Measurements from ENCODE around the gene USP35. TPM values are rescaled to one million over a fixed set of nuclear protein-coding genes. Genes with fewer than 3 reads are reported as not detected.
A peak's percentile ranks its signal among the peaks of the same experiment; 100 is the strongest.
"Not testable (repeated sequence)": the region's sequence is repeated elsewhere in the genome, so short reads cannot be mapped to it uniquely, and the experiment has no call there.

USP35 gene
- total and polyA plus RNA-seq, 4 donors = 3.0 to 28.0 (median 22.7) TPM

DNA sequence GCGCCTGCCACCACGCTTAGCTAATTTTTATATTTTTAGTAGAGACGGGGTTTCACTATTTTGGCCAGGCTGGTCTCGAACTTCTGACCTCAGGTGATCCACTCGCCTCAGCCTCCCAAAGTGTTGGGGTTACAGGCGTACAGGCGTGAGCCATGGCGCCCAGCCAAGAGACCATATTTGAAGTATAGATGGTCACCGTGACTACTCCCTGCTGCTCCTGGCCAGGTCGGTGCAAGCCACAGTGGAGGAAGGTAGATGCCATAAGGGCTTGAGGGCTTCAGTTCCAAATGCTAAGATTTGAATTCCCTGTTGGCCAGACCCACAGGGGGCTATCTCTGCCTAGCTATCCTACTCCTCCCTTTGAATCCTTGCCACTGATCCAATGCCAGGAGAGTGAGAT is 34.0 kb downstream of the USP35 start:
- ATAC-seq (ENCODE audit: low FRiP score); H3K4me3 ChIP-seq (ENCODE audit: low read length in 2 of 2); H3K27me3 ChIP-seq (ENCODE audit: control insufficient read depth in 1 of 2, insufficient read depth in 2 of 2, low read length in 1 of 2); H3K4me1 ChIP-seq (ENCODE audit: control insufficient read depth in 1 of 2, insufficient read depth in 2 of 2, low read length in 2 of 2); intact Hi-C loops (cut with DNase I); H3K9me3 ChIP-seq (ENCODE audit: control insufficient read depth, low read length); H3K27ac ChIP-seq (ENCODE audit: low read depth in 1 of 2, low read length in 2 of 2): not testable (repeated sequence)
- WGBS, 2 donors = 73 to 77% methylated on average over 10 of the region's 10 CpGs
- H3K36me3 ChIP-seq (ENCODE audit: control insufficient read depth in 1 of 2, insufficient read depth in 2 of 2, low read length in 1 of 2) = peaks cover 5 to 12% of the 10 kb centered on the region in 2 donors
- peak in 1 of 2 donors; percentile 64 for DNase-seq

DNA sequence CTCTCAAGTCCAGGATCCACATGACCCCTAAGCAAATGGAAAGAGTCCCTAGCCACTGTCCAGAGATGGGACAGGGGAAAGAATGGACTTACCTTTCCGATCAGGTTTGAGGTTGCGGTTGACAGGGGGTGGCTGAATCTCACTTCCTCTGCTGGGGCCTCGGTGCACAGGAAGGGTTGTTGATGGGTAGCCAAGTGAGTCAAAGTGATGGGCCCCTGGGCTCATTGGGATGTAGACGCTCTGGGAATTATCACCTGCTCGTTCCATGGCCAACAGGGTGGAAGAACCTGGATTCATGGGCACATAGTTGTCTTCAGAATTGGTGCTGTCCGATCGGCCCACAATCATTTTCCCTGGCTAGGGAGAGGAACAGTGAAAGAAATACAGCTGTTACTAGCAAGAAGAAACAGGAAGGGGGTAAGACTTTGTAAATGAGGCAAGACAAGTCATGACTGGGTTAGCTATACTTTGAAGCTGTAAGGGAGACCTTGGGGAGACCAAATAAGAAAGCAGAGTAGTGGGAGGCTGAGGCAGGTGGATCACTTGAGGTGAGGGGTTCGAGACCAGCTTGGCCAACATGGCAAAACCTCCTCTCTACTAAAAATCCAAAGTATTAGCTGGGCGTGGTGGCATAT is 34.7 kb downstream of the USP35 start:
- 90% methylated on average over 9 of the region's 9 CpGs for WGBS, 2 donors
- no peaks in the 10 kb centered on the region for H3K27me3 ChIP-seq (ENCODE audit: control insufficient read depth in 1 of 2, insufficient read depth in 2 of 2, low read length in 1 of 2)
- no peaks in the 10 kb centered on the region for H3K9me3 ChIP-seq (ENCODE audit: control insufficient read depth, low read length)
- H3K4me1 ChIP-seq (ENCODE audit: control insufficient read depth in 1 of 2, insufficient read depth in 2 of 2, low read length in 2 of 2) = no peaks in the 10 kb centered on the region
- H3K27ac ChIP-seq (ENCODE audit: low read depth in 1 of 2, low read length in 2 of 2) = no peak overlapping the region
- no peak for DNase-seq
- no peak for ATAC-seq (ENCODE audit: low FRiP score)
- H3K36me3 ChIP-seq (ENCODE audit: control insufficient read depth in 1 of 2, insufficient read depth in 2 of 2, low read length in 1 of 2) = peaks cover 5 to 12% of the 10 kb centered on the region in 2 donors
- intact Hi-C loops (cut with DNase I) = no loop called here
- H3K4me3 ChIP-seq (ENCODE audit: low read length in 2 of 2) = no peak overlapping the region

DNA sequence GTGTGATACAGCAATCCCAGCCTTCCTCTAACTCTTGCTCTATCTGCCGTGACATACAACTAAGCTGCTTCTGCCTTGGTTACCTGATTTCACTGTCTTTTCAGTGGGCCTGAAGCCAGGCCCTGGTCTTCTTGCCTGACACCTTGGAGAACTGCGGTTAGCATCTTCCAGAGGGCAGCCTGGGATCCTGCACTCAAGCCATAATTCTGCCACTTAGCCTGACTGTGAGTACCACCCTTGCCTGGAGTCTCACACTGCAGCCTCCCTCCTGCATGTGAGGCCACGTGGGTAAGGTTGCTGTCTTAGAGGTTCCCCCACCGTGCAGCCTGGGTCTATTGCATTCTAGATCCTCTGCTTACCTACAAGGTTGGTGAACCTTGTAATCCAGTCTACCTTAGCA is 35.8 kb downstream of the USP35 start:
- 74 to 84% methylated on average over 4 of the region's 4 CpGs for WGBS, 2 donors
- Histone ChIP-seq H3K9me3 (ENCODE audit: control insufficient read depth, low read length) (no peaks in the 10 kb centered on the region), H3K4me3 (ENCODE audit: low read length in 2 of 2) (no peak overlapping the region), H3K36me3 (ENCODE audit: control insufficient read depth in 1 of 2, insufficient read depth in 2 of 2, low read length in 1 of 2) (peaks cover 5 to 12% of the 10 kb centered on the region in 2 donors), H3K4me1 (ENCODE audit: control insufficient read depth in 1 of 2, insufficient read depth in 2 of 2, low read length in 2 of 2) (no peaks in the 10 kb centered on the region), H3K27me3 (ENCODE audit: control insufficient read depth in 1 of 2, insufficient read depth in 2 of 2, low read length in 1 of 2) (no peaks in the 10 kb centered on the region), H3K27ac (ENCODE audit: low read depth in 1 of 2, low read length in 2 of 2) (no peak overlapping the region)
- intact Hi-C loops (cut with DNase I) = no loop called here
- DNase-seq (no peak), ATAC-seq (ENCODE audit: low FRiP score) (no peak)

DNA sequence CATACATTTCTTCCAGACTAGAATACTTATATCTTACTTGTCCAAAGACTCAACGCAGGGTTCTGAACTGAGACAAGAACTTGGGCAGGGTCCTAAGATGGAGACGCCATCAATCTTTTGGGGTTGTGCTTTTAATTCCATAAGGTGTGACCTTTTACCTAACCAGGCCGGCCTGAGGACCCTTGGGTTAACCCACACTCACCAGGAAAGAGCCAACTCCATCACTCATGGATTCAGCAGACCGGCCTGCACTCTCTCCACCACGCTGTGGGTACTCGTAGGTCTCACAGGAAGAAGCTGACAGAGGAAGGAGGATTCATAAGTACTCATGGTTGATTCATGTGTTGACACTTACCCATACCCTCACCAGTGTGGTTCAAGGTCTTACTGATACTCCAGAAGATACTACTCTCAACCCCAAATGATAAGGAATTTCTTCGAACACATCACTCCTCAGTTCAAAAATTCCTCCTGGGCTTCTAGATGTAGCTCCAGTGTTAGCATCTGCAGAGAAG is 36.2 kb downstream of the USP35 start:
- no peak for DNase-seq
- WGBS, 2 donors = 92 to 93% methylated on average over 7 of the region's 7 CpGs
- no peak overlapping the region for H3K4me3 ChIP-seq (ENCODE audit: low read length in 2 of 2)
- intact Hi-C loops (cut with DNase I) = loop anchor here (5.0 kb wide), 2 partner anchors 197 to 337 kb away; no protein-coding TSS in a partner anchor
- no peak overlapping the region for H3K27ac ChIP-seq (ENCODE audit: low read depth in 1 of 2, low read length in 2 of 2)
- no peaks in the 10 kb centered on the region for H3K4me1 ChIP-seq (ENCODE audit: control insufficient read depth in 1 of 2, insufficient read depth in 2 of 2, low read length in 2 of 2)
- H3K36me3 ChIP-seq (ENCODE audit: control insufficient read depth in 1 of 2, insufficient read depth in 2 of 2, low read length in 1 of 2) = peaks cover 5 to 9% of the 10 kb centered on the region in 2 donors
- ATAC-seq (ENCODE audit: low FRiP score) = no peak
- H3K9me3 ChIP-seq (ENCODE audit: control insufficient read depth, low read length) = no peaks in the 10 kb centered on the region
- H3K27me3 ChIP-seq (ENCODE audit: control insufficient read depth in 1 of 2, insufficient read depth in 2 of 2, low read length in 1 of 2) = no peaks in the 10 kb centered on the region

DNA sequence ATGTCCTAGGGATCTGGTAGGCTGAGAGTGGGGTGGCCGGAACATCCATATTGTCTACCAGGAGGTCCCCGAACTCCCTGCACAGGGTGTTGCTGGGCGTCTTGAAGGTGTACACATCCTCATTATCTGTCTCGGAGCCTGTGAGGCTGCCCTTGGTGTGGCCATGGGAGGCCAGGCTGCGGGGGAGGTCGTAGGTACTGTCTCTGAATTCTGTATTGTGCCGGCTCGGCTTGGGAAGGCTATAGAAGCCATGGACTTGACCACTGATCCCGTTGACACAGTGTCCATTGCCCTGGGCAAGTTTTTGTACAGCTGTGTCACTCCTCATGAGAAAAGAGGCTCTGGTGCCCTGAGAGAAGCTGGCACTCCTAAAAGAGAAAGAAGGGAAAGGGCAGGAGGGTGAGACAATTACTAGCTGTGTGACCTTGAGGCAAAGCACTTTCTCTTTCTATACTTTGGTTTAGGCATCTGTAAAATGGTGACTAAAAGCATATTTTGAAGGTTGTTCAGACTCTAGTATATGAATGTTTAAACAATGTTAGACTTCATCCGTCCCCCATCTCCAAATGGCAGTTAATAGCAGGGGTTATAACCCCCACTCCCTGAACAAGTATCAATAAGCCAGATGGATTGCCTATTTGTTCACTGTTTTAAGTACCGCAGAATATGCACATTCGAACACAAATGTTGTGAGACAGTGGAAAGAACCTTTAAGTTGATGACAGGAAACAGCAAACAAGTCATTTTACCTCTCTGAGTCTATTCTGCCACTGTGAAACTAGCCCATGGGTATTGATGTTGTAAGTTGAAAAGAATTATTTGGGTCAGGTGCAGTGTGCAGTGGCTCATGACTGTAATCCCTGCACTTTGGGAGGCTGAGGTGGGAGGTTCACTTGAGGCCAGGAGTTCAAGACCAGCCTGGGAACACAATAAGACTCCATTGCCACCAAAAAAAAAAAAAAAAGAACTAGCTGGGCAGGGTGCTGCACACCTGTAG is 38.3 kb downstream of the USP35 start:
- H3K9me3 ChIP-seq (ENCODE audit: control insufficient read depth, low read length) = no peaks in the 10 kb centered on the region
- peaks cover 3 to 4% of the 10 kb centered on the region in 2 donors for H3K4me1 ChIP-seq (ENCODE audit: control insufficient read depth in 1 of 2, insufficient read depth in 2 of 2, low read length in 2 of 2)
- ATAC-seq (ENCODE audit: low FRiP score) (no peak), DNase-seq (peak in 1 of 2 donors; percentile 42)
- intact Hi-C loops (cut with DNase I) = loop anchor here (5.0 kb wide), 2 partner anchors 195 to 335 kb away; no protein-coding TSS in a partner anchor
- 90 to 91% methylated on average over 12 of the region's 12 CpGs for WGBS, 2 donors
- no peak overlapping the region for H3K27ac ChIP-seq (ENCODE audit: low read depth in 1 of 2, low read length in 2 of 2)
- no peak overlapping the region for H3K4me3 ChIP-seq (ENCODE audit: low read length in 2 of 2)
- peaks cover 5% of the 10 kb centered on the region in 2 donors for H3K36me3 ChIP-seq (ENCODE audit: control insufficient read depth in 1 of 2, insufficient read depth in 2 of 2, low read length in 1 of 2)
- no peaks in the 10 kb centered on the region for H3K27me3 ChIP-seq (ENCODE audit: control insufficient read depth in 1 of 2, insufficient read depth in 2 of 2, low read length in 1 of 2)

DNA sequence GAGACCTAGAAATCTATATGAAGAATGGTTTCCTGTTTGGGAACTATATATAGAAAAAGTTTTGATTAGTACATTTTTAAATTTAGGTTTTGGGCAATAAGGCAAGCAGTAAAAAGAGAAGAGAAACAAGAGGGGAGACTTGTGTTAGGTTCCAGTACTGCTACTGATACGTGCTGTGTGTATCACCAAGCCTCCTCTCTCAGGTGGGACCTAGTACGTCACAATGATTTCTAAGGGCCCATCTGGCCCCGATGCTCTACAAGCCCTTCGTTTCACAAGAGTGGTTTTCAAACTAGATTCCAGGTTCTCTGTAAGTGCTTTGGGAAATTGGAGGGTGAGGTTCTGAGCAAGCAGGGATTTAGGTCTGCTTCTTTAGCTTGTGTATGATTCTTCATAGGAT is 39.2 kb downstream of the USP35 start:
- 80% methylated on average over 4 of the region's 4 CpGs for WGBS, 2 donors
- DNase-seq = no peak
- intact Hi-C loops (cut with DNase I) = loop anchor here (2.0 to 5.0 kb wide), 4 partner anchors 189 to 337 kb away; partner anchors contain the start of gene GAB2 (in 1 of the 2)
- H3K9me3 ChIP-seq (ENCODE audit: control insufficient read depth, low read length) = no peaks in the 10 kb centered on the region
- H3K4me3 ChIP-seq (ENCODE audit: low read length in 2 of 2) = no peak overlapping the region
- H3K4me1 ChIP-seq (ENCODE audit: control insufficient read depth in 1 of 2, insufficient read depth in 2 of 2, low read length in 2 of 2) = peaks cover 3 to 6% of the 10 kb centered on the region in 2 donors
- H3K27ac ChIP-seq (ENCODE audit: low read depth in 1 of 2, low read length in 2 of 2) = no peak overlapping the region
- ATAC-seq (ENCODE audit: low FRiP score) = no peak
- H3K27me3 ChIP-seq (ENCODE audit: control insufficient read depth in 1 of 2, insufficient read depth in 2 of 2, low read length in 1 of 2) = no peaks in the 10 kb centered on the region
- peaks cover 4 to 5% of the 10 kb centered on the region in 2 donors for H3K36me3 ChIP-seq (ENCODE audit: control insufficient read depth in 1 of 2, insufficient read depth in 2 of 2, low read length in 1 of 2)

DNA sequence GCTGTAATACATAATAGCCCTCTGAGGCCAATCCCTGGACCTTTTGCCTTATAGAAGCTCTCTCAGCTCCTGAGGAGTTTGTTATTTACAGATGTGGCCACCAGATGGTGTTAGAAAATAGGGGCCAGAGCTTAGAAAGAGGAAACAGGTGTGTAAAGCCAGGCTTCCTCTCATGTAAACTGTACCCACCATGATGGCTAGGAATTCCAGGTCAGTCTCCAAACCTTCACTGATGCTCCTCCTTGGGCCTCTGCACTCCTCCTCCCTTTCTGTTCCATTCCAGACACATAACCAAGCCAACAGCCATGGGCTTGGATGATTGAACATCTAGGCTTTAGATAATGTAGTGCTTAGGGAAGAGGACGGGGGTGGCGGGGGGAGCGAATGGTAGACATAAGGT is 39.7 kb downstream of the USP35 start:
- Histone ChIP-seq H3K36me3 (ENCODE audit: control insufficient read depth in 1 of 2, insufficient read depth in 2 of 2, low read length in 1 of 2) (peaks cover 4 to 5% of the 10 kb centered on the region in 2 donors), H3K9me3 (ENCODE audit: control insufficient read depth, low read length) (no peaks in the 10 kb centered on the region), H3K4me1 (ENCODE audit: control insufficient read depth in 1 of 2, insufficient read depth in 2 of 2, low read length in 2 of 2) (peaks cover 3 to 6% of the 10 kb centered on the region in 2 donors), H3K27me3 (ENCODE audit: control insufficient read depth in 1 of 2, insufficient read depth in 2 of 2, low read length in 1 of 2) (no peaks in the 10 kb centered on the region), H3K4me3 (ENCODE audit: low read length in 2 of 2) (no peak overlapping the region), H3K27ac (ENCODE audit: low read depth in 1 of 2, low read length in 2 of 2) (no peak overlapping the region)
- DNase-seq (no peak), ATAC-seq (ENCODE audit: low FRiP score) (peak; percentile 54)
- 97 to 98% methylated on average over 3 of the region's 3 CpGs for WGBS, 2 donors
- intact Hi-C loops (cut with DNase I) = loop anchor here (2.0 to 5.0 kb wide), 4 partner anchors 188 to 336 kb away; partner anchors contain the start of gene GAB2 (in 1 of the 2)

DNA sequence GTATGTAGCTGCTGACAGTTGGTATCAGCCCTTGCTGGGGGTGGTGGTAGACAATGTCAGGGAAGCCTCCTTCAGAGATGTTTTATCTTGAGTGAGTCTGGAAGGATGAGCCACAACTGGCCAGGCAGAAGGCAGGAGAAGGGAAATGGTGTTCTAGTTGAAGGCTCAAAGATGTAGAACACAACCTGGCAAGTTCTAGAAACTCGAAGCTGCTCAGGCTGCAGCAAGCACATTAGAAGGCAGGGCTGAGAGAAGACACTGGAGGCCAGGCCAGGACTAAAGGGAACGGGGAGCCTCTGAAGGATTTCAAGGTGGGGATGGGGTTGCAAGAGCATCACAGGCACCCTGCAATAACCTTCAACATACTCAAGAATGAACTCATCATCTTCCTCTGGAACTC is 40.4 kb downstream of the USP35 start:
- no peaks in the 10 kb centered on the region for H3K9me3 ChIP-seq (ENCODE audit: control insufficient read depth, low read length)
- DNase-seq (no peak), ATAC-seq (ENCODE audit: low FRiP score) (no peak)
- H3K4me3 ChIP-seq (ENCODE audit: low read length in 2 of 2) = no peak overlapping the region
- 79 to 87% methylated on average over 2 of the region's 2 CpGs for WGBS, 2 donors
- H3K27ac ChIP-seq (ENCODE audit: low read depth in 1 of 2, low read length in 2 of 2) = no peak overlapping the region
- H3K27me3 ChIP-seq (ENCODE audit: control insufficient read depth in 1 of 2, insufficient read depth in 2 of 2, low read length in 1 of 2) = no peaks in the 10 kb centered on the region
- H3K4me1 ChIP-seq (ENCODE audit: control insufficient read depth in 1 of 2, insufficient read depth in 2 of 2, low read length in 2 of 2) = peaks cover 3 to 6% of the 10 kb centered on the region in 2 donors
- peaks cover 3 to 5% of the 10 kb centered on the region in 2 donors for H3K36me3 ChIP-seq (ENCODE audit: control insufficient read depth in 1 of 2, insufficient read depth in 2 of 2, low read length in 1 of 2)
- intact Hi-C loops (cut with DNase I) = loop anchor here (2.0 to 5.0 kb wide), 4 partner anchors 188 to 336 kb away; partner anchors contain the start of gene GAB2 (in 1 of the 2)

All from aorta (tissue), 5 donors.